OCI-LY3 (cell line): ENCODE data around the gene BMPER.

Source experiments
- H2AFZ ChIP-seq: fragments of 200-600, 300-600 bp; shearing (Covaris generic); 2 replicates; pipeline ENCODE4 v1.6.0; 2014; ENCODE audit warnings: antibody characterized with exemption, low read depth, low read length
- H3K27ac ChIP-seq: fragments of 200-600, 300-600 bp; sonication (generic); 2 replicates; pipeline ENCODE4 v1.5.1; 2014; ENCODE audit warnings: mild to moderate bottlenecking, low read length, moderate library complexity, mixed read lengths
- H3K27me3 ChIP-seq: fragments of 200-600, 300-600 bp; sonication (generic); 2 replicates; pipeline ENCODE4 v1.6.1; 2014; ENCODE audit warnings: low read depth, low read length, mixed read lengths
- H3K36me3 ChIP-seq: fragments of 200-600, 300-600 bp; sonication (generic); replicated peaks from 2 replicates; pipeline ENCODE3; 2014; ENCODE audit warnings: low read depth, low read length, mixed read lengths
- H3K4me1 ChIP-seq: fragments of 300-600, 200-600 bp; sonication (generic); 2 replicates; pipeline ENCODE4 v1.6.1; 2014; ENCODE audit warnings: low read length, mixed read lengths
- H3K4me2 ChIP-seq: fragments of 200-600, 300-600 bp; sonication (generic); 2 replicates; pipeline ENCODE4 v1.6.1; 2014; ENCODE audit warnings: low read length, mixed read lengths
- H3K4me3 ChIP-seq: fragments of 300-600, 200-600 bp; sonication (generic); 2 replicates; pipeline ENCODE4 v1.5.1; 2014; ENCODE audit warnings: antibody characterized with exemption, mild to moderate bottlenecking, low read length, moderate library complexity
- H3K79me2 ChIP-seq: fragments of 300-600, 200-600 bp; shearing (Covaris generic); 2 replicates; pipeline ENCODE4 v1.6.1; 2014; ENCODE audit warnings: mild to moderate bottlenecking, low read length, mixed read lengths
- H3K9ac ChIP-seq: fragments of 300-600, 200-600 bp; shearing (Covaris generic); 2 replicates; pipeline ENCODE4 v1.6.0; 2014; ENCODE audit warnings: mild to moderate bottlenecking, low read length, moderate library complexity
- H3K9me3 ChIP-seq: fragments of 200-600, 300-600 bp; shearing (Covaris generic); 2 replicates; pipeline ENCODE4 v1.6.1; 2014; ENCODE audit warnings: low read length, mixed read lengths; ENCODE audit not compliant: insufficient read depth
- H4K20me1 ChIP-seq: fragments of 200-600, 300-600 bp; sonication (generic); 2 replicates; pipeline ENCODE4 v1.6.1; 2016; ENCODE audit warnings: low read length, mixed read lengths; ENCODE audit not compliant: insufficient read depth
- CTCF ChIP-seq: fragments of 200-600, 300-600 bp; sonication (generic); IDR thresholded peaks from 2 replicates; pipeline ENCODE4 v1.5.1; 2014; ENCODE audit warnings: antibody characterized with exemption, low read length, low read depth
- EZH2phosphoT487 ChIP-seq: fragments of 200-600 bp; shearing (Covaris generic); IDR thresholded peaks from 2 replicates; pipeline ENCODE4 v1.6.1; 2018; ENCODE audit warnings: antibody characterized with exemption, mixed run types, low read depth

Gene BMPER

GRCh38 chr7:34109936-34110780, 204.8 kb downstream of the BMPER start:
- no peak for TF ChIP-seq CTCF
- TF ChIP-seq EZH2phosphoT487: no peak
- Histone ChIP-seq H3K4me3 (no peak overlapping the region), H3K4me2 (no peak overlapping the region), H3K27me3 (no peaks in the 10 kb centered on the region), H3K79me2 (no peaks in the 10 kb centered on the region), H3K9me3 (peaks cover 3% of the 10 kb centered on the region; the same call in 1 of the 2 replicates), H3K27ac (no peak overlapping the region), H3K9ac (no peak overlapping the region), H4K20me1 (no peaks in the 10 kb centered on the region), H3K4me1 (no peaks in the 10 kb centered on the region), H2AFZ (no peak overlapping the region), H3K36me3 (no peaks in the 10 kb centered on the region)

- H3K9ac ChIP-seq: no peak overlapping the region
- H2AFZ ChIP-seq: no peak overlapping the region
- no peak overlapping the region for H3K4me3 ChIP-seq
Observed at GRCh38 chr7:34111031-34111430, 205.7 kb downstream of the BMPER start.

GRCh38 chr7:34115503-34115902, 210.2 kb downstream of the BMPER start:
- peaks cover 6% of the 10 kb centered on the region; the same call in 1 of the 2 replicates for H3K9me3 ChIP-seq
- H3K4me3 ChIP-seq: no peak overlapping the region
- H3K27ac ChIP-seq: no peak overlapping the region
- H2AFZ ChIP-seq: no peak overlapping the region
- H3K4me2 ChIP-seq: no peak overlapping the region
- H3K4me1 ChIP-seq: no peaks in the 10 kb centered on the region
- H3K27me3 ChIP-seq: no peaks in the 10 kb centered on the region
- no peak for TF ChIP-seq CTCF
- no peak for TF ChIP-seq EZH2phosphoT487
- no peaks in the 10 kb centered on the region for H3K36me3 ChIP-seq
- no peaks in the 10 kb centered on the region for H4K20me1 ChIP-seq
- no peaks in the 10 kb centered on the region for H3K79me2 ChIP-seq
- H3K9ac ChIP-seq: no peak overlapping the region

More at GRCh38 chr7:34111031-34111430, 205.7 kb downstream of the BMPER start:
- Histone ChIP-seq H3K79me2 (no peaks in the 10 kb centered on the region), H3K9me3 (peaks cover 6% of the 10 kb centered on the region; the same call in 1 of the 2 replicates), H3K27ac (no peak overlapping the region), H4K20me1 (no peaks in the 10 kb centered on the region), H3K27me3 (no peaks in the 10 kb centered on the region), H3K4me1 (no peaks in the 10 kb centered on the region), H3K36me3 (no peaks in the 10 kb centered on the region), H3K4me2 (no peak overlapping the region)
- no peak for TF ChIP-seq EZH2phosphoT487
- TF ChIP-seq CTCF: no peak

GRCh38 chr7:34117573-34117972, 212.2 kb downstream of the BMPER start:
- Histone ChIP-seq H3K4me1 (no peaks in the 10 kb centered on the region), H3K27me3 (no peaks in the 10 kb centered on the region), H3K9ac (no peak overlapping the region), H4K20me1 (no peaks in the 10 kb centered on the region), H2AFZ (no peak overlapping the region), H3K4me2 (no peak overlapping the region), H3K9me3 (0 out of 2 replicates have a peak, but pooled peaks cover 3% of the 10 kb centered on the region), H3K4me3 (no peak overlapping the region), H3K27ac (no peak overlapping the region), H3K36me3 (no peaks in the 10 kb centered on the region), H3K79me2 (no peaks in the 10 kb centered on the region)
- TF ChIP-seq EZH2phosphoT487 (no peak), CTCF (no peak)
